IPS-11a (cell line): ENCODE measurements around the gene CSTA.
"Not testable (repeated sequence)": the region's sequence is repeated elsewhere in the genome, so short reads cannot be mapped to it uniquely, and the experiment has no call there.

Source experiments
- H3K4me3 ChIP-seq: one replicate; pipeline ENCODE4 v1.5.1; 2013; ENCODE audit warnings: low read depth, low read length, control low read depth

CSTA gene

GRCh38 chr3:122318620-122319019 is 6.4 kb upstream of the CSTA start:
- H3K4me3 ChIP-seq = no peak overlapping the region

GRCh38 chr3:122322095-122323075 is 2.7 kb upstream of the CSTA start:
- H3K4me3 ChIP-seq = no peak overlapping the region

GRCh38 chr3:122325769-122326168 is 721 bp downstream of the CSTA start:
- H3K4me3 ChIP-seq = no peak overlapping the region

- no peak overlapping the region for H3K4me3 ChIP-seq
Measured at GRCh38 chr3:122331886-122332285, 6.8 kb downstream of the CSTA start.

- no peak overlapping the region for H3K4me3 ChIP-seq
Measured at GRCh38 chr3:122332551-122332950, 7.5 kb downstream of the CSTA start.

GRCh38 chr3:122342803-122343202 is 17.8 kb downstream of the CSTA start:
- no peak overlapping the region for H3K4me3 ChIP-seq

- H3K4me3 ChIP-seq = no peak overlapping the region
Measured at GRCh38 chr3:122343654-122344053, 18.6 kb downstream of the CSTA start.

DNA sequence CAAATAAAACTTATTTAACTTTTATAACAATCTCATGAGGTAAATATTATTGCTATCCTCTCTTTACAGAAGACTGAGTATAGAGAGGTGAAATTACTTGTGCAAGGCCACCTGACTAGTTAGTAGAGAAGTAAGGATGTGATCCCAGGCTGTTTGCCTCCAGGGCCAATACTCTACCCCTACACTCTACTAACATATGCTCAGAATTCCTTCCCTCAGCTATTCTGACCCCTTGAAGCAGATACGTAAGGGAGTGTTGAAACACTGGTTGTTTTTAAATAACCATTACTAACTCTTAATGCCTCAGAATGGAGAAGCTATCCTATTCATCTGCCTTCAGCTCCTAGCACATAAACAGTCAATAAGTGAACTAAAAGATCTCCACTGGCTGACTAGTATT is 24.1 kb downstream of the CSTA start:
- H3K4me3 ChIP-seq = no peak overlapping the region

DNA sequence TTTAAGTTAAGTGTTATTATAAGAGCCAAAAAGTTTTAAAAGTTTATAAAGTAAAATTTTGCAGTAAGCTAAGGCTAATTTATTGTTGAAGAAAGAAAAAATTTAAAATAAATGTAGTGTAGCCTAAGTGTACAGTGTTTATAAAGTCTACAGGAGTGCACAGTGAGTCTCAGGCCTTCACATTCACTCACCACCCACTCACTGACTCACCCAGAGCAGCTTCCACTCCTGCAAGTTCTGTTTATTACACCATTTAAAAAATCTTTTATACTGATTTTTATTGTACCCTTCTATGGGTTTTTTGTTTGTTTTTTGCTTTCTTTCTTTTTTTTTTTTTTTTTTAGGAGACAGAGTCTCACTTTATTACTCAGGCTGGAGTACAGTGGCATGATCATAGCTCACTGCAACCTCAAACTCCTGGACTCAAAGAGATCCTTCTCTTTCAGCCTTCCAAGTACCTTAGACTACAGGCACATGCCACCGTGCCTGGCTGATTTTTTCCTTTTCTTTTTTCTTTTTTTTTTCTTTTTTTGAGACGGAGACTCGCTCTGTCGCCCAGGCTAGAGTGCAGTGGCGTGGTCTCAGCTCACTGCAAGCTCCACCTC is 25.9 kb downstream of the CSTA start:
- no peak overlapping the region for H3K4me3 ChIP-seq

GRCh38 chr3:122351612-122352011 is 26.6 kb downstream of the CSTA start:
- H3K4me3 ChIP-seq = no peak overlapping the region

GRCh38 chr3:122353215-122353614 is 28.2 kb downstream of the CSTA start:
- no peak overlapping the region for H3K4me3 ChIP-seq

DNA sequence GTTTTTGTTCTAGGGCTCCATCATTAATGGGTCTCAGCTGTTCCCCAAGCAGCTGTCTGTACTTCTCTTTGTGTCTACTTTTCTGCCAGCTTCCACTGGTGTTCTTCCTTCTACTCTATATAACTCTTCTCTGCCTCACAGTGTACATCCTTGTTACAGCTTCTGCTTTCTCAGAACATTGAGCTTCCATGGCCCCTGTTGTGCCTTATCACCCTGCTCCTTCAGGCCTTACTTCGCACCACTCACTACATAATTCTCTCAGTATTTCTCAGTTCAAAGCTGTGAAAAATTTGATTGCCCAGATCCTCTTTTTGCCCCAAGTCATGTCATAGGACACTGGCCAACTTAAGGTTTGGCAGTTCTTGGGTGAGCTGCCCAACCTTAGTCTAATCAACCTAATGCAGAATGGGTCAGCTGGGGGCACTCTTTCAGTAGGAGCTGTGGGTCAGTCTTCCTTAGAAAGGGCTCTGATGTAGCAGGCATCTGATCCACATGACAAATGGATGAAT is 28.9 kb downstream of the CSTA start:
- no peak overlapping the region for H3K4me3 ChIP-seq

DNA sequence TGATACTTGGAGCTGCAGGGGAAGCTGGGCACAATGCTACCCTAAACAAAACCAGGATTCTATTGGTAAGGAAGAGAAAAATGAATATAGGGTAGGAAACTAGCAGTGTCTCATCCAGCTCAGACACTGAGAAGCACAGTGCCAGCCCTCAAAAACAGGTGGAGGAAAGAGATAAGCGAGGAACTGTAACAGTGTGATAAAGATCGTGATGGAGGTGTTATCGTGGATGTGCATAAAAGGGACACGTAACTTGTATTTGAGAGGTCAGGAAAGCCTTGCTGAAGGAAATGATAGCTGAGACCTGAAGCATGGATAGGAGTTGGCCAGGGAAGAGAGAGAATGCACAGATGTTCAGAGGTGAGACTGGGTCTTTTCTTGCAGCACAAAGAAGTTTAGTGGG is 30.6 kb downstream of the CSTA start:
- H3K4me3 ChIP-seq = no peak overlapping the region

GRCh38 chr3:122356402-122356801 is 31.4 kb downstream of the CSTA start:
- no peak overlapping the region for H3K4me3 ChIP-seq

- no peak overlapping the region for H3K4me3 ChIP-seq
Measured at GRCh38 chr3:122357828-122358702, 33.0 kb downstream of the CSTA start.

DNA sequence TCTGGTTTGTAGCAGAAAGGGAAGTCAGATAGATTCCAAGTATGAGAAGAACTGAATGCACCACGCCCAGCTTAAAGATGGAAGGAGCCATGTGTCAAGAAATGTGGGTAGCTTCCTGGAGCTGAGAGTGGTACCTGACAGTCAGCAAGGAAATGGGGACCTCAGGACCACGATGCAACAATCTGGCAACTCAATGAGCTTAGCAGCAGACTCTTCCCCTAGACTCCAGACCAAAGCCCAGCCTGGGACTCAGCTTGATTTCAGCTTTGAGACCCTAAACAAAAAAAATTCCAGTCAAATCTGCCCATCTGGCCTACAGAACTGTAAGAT is 33.6 kb downstream of the CSTA start:
- no peak overlapping the region for H3K4me3 ChIP-seq

GRCh38 chr3:122362026-122362425 is 37.0 kb downstream of the CSTA start:
- H3K4me3 ChIP-seq = no peak overlapping the region

DNA sequence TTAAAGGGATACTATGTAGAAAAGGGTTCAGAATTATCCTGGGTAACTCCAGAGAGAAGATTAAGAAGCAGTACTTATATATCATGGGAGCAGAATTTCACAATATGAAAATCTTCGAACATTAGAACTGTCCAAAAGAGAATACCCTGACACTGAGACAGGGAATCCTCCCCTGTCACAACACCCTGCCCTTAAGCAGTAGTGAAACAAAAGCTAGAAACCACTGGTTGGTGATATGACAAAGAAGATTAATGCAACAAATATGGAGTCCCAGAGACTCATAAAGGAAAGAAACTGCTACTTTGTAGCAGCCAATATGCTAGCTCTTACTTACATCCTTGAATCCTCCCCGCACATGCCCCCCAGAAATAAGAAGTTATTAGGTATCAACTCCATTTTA is 39.4 kb downstream of the CSTA start:
- no peak overlapping the region for H3K4me3 ChIP-seq

DNA sequence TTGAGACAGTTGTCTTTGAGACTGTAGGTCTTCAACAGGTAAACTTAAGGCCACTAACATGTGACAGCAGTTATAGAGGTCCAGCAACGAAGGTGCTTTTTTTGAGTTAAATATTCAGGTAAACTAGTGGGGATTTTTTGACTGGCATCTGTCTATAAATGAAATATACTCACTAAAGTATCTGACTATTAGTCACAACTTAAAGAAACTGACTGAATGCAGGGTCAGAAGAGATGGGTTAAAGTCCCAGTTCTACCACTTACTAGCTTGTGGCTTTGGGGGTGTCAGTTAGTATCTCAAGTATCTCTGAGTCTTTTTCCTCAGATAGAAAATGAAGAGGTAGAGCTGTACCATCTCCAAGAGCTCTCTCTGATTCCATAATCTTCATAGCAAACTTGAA is 40.0 kb downstream of the CSTA start:
- no peak overlapping the region for H3K4me3 ChIP-seq

GRCh38 chr3:122365582-122366378 is 40.7 kb downstream of the CSTA start:
- not testable (repeated sequence) for H3K4me3 ChIP-seq

DNA sequence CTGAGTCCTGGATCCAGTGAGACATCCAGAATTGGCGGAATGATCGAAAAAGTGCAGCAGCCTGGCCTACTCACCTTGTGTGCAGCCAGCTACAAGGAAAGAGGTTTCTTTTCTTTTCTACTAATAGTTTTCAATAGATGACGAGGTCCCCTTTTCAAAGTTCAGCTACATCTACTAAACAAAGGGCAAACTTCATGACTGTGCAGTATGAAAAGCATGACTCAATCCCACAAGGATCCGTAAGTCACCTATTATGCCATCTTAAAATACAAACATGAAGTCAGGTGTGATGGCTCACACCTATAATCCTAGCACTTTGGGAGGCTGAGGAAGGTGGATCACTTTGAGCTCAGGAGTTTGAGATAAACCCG is 41.3 kb downstream of the CSTA start:
- no peak overlapping the region for H3K4me3 ChIP-seq
